HT1080 (cell line): ENCODE results near the gene HUNK. TPM values are rescaled to one million over a fixed set of nuclear protein-coding genes. Genes with fewer than 3 reads are reported as not detected.
"Not testable (repeated sequence)": the region's sequence is repeated elsewhere in the genome, so short reads cannot be mapped to it uniquely, and the experiment has no call there.

Source experiments
- DNase-seq: peaks from one replicate; pipeline ENCODE4 v3.0.0-alpha.2; 2015; ENCODE audit warnings: low read depth
- total RNA-seq: library from RNA; depleted of rRNA; stranded (reverse); fragments of >200 nt; shearing (Covaris generic); gene quantifications from 2 replicates; pipeline ENCODE4 v1.2.3, GENCODE V29; 2014

The HUNK gene
- total RNA-seq, 1 experiment from 2014 or later: not detected

DNA sequence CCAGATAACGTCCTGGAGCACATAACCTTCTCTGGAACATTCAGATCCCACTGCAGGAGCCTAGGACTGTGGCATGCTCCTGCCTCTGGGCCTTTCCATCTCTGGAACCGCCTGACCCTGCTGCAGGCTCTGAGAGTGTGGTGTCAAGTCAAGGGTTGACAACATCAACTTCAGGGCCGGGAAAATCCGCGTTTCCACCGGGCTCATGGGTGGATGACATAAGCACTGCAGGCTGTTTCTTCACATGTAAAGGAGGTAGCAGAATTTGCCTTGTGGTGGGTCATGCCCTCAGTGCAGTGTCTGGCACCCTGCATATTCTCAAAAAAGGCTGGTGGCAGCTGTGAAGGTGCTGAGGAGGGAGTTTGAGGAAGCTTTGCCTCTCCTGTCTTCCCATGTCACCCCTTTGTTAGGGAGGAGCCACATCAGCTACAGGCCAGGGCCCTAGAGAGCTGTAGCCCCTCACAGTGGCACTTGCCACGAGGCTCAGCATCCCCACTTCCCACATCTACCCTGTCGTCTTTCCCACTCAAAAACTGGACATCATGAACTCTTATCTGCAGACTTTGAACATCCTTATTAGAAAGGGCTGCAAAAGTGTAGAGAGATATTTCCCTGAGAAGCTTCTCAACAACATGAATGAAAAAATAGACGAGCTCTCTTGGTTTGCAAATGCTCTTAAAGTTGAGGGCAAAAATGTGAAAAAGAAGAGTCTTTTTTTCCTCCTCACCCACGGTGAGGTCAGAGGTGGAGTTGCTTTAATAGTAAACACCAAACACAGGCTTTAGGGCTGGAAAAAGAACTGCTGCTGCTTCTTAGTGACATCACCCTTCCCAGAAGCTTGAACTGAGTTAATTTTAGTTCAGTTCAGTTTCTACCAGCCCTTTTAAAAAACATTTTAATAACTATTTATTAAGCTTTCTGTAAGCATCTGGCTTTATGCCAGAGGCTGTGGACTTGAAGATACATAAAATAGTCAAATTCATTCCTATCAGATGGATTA is 121.3 kb downstream of the HUNK start:
- no peak for DNase-seq

DNA sequence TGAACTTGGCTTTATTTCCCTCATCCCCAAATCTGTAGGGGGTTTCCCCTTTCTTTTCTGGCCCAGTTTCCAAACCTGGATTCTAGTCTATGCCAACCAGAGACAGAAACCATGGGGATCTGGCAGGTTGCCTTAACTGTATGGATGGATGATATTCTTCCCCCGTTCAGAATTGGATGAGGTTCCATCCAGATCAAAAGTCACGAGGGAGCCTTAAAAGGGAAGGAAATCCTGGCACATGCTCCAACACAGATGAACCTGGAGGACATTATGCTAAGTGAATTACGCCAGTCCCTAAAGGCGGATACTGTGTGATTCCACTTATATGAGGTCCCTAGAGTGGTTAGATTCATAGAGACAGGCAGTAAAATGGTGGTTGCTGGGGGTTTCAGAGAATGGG is 124.4 kb downstream of the HUNK start:
- DNase-seq: no peak

DNA sequence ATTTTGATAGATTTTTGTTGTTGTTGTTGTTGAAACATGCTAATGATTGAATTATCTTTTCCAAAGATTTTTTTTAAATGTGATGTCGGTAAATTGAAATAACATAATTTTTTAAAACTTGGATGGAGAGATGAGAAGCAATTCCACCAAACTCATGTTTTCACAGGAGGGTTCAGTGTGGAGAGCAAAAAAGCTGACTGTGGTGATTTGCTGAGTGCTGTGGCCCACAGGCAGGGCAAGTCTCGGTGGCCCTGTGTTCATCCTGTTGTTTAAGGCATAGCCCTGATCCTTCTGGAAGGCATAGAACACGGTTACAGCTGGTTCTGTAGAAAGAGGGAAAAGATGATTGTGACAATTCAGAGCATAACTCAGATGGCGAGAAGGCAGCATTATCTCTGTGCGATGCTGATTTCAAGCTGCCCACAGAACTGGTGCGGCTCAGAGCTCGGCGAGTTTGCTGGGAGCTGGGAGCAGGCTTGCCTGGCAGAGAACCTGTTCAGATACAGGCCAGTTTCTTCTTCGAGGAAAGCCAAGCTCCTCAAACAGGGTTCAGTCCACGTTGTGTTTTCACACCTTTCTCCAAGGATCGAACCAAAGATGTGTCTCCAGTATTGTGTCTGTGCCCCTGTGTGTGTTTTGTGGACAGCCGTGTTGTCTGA is 127.1 kb downstream of the HUNK start:
- DNase-seq: no peak

DNA sequence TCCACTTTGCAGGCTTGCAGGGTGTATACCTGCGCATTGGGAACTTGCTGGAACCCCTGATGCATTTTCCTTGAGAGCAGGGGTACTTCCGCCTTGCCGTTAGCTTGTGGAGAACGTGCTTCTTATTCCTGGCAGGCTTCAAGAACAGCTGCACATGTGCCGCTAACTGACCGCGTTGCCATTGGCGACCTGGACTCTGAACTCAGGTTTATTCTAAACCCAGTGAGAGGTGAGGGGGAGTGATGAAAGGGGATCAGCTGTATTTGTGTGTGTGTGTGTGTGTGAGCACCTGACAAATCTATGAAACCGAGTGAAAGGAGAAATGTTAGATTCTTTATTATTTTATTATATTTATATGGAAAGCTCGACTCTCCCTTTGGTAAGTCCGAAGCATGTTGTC is 128.6 kb downstream of the HUNK start:
- DNase-seq: no peak

DNA sequence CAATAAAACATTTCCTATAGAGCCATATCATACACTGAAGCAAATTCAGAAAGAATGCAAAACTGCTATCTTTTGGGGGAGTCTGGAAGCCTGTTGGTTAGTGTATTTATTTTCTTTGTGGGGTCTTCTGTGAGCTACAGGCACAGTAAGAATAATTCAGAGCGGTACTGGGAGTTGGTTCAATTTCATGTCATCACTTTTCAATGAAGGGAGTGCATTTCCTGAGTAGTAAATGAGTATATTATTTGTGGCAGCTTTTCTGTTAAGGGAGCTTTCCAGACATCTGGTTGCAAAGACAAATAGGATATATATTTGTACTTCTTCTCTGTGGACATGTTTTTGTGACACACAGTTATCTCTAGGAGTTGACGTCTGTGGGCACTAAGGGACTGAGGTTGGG is 130.6 kb downstream of the HUNK start:
- DNase-seq: no peak

DNA sequence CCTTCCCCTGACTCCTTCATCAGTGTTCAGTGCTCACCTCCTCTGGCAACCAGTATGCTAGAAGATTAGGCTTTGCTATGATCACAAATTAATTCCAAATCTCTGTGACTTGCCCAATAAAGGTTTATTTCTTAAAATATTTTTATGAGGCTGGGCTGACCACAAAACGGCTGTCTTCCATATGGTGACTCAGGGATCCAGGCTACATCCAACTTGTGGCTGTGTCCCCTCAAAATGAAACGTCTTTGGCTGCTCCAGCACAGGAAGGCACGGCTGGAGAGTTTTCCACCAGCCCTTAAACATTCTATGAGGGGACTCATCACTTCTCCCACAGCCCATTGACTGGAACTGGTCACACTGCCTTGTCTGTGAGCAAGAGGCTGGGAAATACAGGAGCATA is 131.5 kb downstream of the HUNK start:
- DNase-seq: no peak

DNA sequence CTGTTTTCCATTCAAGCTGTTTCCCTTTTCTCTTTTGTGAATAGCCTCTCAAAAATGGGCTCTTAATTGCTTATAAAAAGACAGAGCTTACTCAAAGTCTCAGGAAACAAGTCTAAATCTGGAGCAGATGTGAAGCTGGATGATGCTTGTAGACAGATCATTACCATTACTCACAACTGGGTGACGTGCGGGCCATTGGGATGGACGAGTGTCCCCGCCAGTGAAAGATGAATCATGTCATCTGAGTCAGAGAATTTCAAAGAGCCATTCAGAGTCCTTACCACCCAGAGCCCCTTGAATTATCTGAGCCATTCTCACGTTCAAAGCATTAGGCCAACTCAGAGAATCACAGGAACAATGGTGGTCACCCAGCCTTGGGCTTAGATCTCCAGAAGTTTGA is 134.6 kb downstream of the HUNK start:
- peak; percentile 77 for DNase-seq

DNA sequence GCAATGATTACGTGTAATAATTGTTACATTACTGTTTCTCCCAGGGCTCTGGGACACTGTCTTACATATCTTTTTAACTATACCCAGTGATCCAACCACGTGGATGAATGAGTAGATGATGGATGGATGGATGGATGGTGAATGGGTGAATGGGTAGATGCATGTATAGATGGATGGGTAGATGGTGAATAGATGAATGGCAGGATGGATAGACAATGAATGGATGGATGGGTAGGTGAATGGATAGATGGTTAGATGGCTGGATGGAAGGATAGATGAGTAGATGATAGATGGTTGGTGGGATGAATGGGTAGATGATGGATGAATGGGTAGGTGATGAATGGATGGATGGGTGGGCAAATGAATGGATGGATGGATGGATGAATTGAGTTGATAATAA is 135.9 kb downstream of the HUNK start:
- DNase-seq: no peak

DNA sequence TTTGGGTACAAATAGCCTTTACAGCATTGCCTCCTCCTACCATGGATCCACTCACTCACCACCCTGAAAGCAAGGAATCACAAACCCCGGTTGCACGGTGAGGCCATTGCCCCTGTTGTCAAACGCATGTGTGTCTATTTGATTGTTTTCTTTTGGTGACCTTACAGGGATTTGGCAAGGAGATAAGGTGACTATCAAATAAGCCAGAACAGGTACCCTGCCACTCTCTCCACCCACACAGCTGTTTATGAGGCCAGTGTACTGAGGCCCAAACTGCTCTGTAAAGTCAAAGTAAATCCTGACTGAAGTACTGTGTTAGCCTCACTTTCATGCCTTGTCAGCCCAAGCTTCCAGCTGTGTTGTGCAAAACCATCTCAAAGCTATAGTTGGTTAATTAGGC is 136.4 kb downstream of the HUNK start:
- no peak for DNase-seq

DNA sequence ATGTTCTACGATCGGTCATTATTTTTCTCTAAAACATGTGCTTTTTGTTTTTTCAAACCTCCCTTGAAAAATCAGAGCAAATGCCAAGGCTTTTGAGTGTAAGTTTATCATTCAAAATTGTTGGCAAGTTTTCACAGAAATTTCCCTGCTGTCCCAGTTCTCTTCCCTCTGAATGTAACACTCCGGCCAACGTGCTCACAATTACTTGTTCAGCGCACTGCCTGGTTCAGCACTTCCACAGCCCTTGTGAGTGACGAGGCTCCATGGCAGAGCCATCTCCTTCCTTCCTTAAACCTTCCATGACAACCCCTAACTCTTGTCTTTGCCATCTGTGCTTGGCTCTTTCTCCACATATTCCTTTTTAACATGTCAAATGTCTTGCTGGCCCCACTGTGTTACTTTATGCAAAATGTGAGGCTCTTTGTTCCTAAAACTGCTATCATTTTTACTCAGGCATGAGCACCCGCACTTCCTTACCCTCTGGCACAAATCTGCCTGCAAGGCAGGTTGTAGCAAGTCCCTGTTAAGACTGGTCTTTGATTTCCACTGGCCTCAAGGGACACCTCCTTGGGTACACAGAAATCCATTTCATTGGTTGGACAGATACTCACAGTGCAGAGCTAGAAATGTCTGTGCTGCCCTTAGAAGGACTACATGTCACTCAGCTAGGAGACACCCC is 142.8 kb downstream of the HUNK start:
- no peak for DNase-seq

DNA sequence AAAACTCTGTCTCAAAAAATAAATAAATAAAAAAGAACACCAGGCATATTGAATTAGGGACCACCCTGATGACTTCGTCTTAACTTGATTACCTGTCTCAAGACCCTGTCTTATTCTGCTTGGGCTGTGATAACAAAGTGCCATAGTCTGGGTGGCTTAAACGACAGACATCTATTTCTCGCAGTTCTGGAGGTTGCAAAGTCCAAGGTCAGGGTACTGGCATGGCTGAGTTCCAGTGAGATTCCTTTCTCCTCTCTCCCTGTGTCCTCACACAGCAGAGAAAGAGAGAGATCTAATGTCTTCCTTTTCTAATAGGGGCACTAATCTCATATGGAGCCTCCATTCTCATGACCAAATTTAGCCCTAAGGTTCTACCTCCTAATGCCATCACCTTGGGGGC is 145.6 kb downstream of the HUNK start:
- no peak for DNase-seq

DNA sequence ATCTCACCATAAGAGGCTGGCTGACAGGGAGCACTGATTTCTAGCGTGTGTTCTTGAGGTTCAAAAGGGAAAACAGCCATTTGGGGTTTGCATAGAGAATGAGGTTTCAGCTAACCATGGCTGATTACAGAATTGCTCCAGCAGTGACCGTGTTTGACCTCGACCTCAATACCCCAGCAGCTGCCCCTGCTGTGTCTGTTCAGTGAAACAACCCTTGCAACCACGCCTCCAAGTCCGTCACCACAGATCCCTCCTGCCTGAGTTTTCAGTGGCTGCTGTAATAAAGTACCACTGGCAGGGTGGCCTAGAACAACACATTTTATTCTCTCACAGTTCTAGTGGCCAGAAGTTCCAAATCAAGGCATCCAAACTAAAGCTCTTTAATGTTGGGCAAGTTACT is 147.7 kb downstream of the HUNK start:
- no peak for DNase-seq

DNA sequence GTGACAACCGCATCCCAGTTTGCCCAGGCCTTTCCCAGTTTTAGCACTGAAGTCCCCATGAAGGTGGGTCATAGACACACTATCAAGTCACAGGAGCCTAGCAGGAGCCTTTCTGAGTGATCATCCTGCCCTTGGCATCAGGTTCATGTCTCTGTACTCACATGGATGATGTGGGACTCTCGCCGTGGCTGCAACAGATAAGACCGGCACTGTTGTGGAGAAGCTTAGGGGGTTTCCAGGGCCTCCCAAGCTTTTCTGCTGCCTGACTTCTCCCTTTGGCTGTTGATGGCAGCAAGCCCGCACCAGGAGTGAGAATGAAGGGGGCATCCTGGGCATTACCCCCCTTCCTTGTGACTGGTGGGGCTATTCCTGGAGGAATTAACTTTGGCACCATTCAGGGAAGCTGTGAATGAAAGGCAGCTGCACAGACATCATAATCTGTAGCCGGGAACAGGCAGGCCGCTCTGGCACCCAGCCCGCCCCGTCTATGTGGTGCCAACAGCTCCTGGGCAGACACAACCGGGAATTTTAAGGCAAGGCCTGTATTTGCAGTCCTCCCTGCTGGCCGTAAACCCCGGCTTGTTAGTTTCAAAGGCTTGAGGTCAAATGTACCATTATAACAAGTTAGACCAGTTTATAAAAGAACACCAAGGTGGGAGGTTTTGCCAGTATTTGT is 148.6 kb downstream of the HUNK start:
- no peak for DNase-seq

DNA sequence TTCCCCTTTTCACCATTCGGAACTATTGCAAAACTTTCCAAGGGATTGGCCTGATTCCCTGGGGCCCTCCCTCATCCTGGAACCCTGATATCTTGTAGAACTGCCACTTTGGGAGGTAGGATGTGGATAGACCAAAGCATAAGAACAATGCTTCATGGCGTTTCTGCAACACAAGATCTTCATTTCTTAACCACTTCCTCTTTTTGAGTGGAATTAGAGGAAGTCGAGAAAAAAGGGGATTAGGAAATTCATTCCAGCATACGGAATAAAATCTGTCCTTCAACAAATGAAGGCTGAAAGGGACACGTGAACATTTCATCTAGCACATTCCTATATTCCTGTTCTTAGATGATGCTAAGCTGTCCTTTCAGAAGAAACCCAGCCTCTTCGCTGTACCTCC is 149.3 kb downstream of the HUNK start:
- DNase-seq: no peak

DNA sequence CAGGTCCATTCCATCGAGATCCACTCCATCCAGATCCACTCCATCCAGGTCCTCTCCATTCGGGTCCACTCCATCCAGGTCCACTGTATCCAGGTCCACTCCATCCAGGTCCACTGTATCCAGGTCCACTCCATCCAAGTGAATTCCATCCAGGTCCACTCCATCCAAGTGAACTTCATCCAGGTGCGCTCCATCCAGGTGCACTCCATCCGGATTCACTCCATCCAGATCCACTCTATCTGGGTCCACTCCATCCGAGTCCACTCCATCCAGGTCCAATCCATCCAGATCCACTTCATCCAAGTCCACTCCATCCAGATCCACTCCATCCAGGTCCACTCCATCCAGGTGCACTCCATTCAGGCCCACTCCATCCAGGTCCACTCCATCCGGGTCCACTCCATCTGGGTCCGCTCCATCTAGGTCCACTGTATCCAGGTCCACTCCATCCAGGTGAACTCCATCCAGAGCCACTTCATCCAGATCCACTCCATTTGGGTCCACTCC is 157.4 kb downstream of the HUNK start:
- no peak for DNase-seq

DNA sequence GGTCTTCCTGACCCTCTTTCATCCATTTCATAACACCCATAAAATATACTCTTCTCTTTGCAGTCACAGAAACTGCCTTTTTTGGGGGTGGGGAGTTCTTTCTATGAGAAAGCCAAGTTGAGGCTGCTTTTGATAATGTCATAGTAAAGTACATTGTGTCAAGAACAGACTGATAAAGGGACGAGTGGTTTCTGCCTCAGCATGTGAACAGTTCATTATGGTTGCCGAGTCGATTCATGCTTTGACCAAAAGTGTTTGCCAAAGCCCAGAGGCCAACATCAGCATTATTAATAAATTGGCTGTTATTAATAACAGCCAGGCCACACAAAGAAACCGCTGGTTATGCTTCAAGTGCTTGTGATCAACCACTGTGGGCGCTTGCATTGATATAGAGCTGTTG is 162.0 kb downstream of the HUNK start:
- no peak for DNase-seq

DNA sequence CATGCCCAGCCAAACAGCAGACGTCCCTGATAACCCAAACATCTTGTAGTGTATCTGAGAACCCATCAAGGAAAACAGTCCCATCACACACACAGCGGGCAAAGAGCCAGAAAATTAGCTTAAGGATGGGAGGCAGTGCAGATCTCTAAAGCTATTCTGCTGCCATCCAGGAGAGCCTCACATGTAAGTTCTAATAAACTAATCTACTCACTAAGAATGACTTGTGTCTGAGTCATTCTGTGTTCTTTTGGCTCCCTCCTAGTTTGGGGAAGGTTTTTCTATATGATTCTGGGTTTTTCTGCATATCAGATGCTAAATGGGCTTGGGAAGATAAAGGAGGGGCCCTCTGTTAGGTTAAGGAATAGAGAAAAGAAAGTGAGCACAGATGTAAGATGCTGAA is 162.8 kb downstream of the HUNK start:
- no peak for DNase-seq

DNA sequence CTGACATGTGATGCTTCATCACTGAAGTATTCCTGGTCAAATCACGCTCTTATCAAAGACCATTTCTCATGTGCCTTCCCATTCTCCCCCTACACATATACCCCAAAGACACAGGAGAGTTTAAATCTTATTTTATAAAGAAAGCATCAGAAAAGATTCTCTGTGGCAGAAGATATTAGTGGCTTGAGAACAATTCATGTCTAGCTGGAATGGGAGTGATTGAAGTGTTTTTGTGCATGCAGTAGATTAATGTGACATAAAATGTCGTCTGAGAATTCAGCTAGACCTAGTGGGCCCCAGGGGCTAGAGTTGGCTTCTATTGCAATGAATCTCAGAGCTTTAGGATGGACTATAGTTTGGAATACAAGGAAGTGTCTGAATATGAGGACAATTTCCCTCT is 163.9 kb downstream of the HUNK start:
- no peak for DNase-seq

DNA sequence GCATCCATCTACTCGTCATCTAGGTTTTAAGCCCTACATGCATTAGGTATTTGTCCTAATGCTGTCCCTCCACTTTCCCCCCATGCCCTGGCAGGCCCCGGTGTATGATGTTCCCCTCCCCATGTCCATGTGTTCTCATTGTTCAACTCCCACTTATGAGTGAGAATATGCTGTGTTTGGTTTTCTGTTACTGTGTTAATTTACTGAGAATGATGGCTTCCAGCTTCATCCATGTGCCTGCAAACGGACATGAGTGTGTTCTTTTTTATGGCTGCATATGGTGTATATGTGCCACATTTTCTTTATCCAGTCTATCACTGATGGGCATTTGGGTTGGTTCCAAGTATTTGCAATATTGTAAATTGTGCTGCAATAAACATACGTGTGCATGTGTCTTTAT is 165.9 kb downstream of the HUNK start:
- DNase-seq: not testable (repeated sequence)

DNA sequence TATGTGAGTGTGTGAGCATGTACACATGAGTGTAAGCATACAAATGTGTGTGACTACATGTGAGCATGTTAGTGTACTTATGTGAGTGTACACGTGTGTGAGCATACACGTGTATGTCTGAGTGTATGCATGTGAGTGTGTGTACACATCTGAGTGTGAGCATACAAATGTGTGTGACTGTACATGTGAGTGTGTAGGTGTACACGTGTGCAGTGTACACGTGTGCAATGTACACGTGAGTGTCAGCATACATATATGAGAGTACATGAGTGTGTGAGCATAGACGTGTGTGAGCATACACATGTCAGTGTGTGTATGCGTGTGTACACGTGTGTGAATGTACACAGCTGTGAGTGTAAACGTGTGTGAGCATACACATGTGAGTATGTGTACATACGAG is 170.6 kb downstream of the HUNK start:
- no peak for DNase-seq
